ACC112 (cell line): ENCODE data around the gene GLS.

Experiments used
- H2AFZ ChIP-seq: fragments of 200-600 bp; sonication (generic); one replicate; pipeline ENCODE4 v1.6.0; 2017; ENCODE audit warnings: antibody characterized with exemption, low read length; ENCODE audit not compliant: unreplicated experiment
- H3K27ac ChIP-seq: fragments of 200-600 bp; sonication (generic); 2 replicates; pipeline ENCODE4 v1.5.1; 2014; ENCODE audit warnings: low read depth, mild to moderate bottlenecking, antibody characterized with exemption, low read length, moderate library complexity
- H3K27me3 ChIP-seq: fragments of 200-600 bp; sonication (generic); 2 replicates; pipeline ENCODE4 v1.6.1; 2014; ENCODE audit warnings: mild to moderate bottlenecking, antibody characterized with exemption, low read length, moderate library complexity, mixed read lengths; ENCODE audit not compliant: insufficient read depth
- H3K36me3 ChIP-seq: fragments of 200-600 bp; sonication (generic); 2 replicates; pipeline ENCODE4 v1.6.1; 2016; ENCODE audit warnings: mild to moderate bottlenecking, antibody characterized with exemption, low read length, moderate library complexity, mixed read lengths; ENCODE audit not compliant: insufficient read depth
- H3K4me1 ChIP-seq: fragments of 200-600 bp; sonication (generic); one replicate; pipeline ENCODE4 v1.6.1; 2016; ENCODE audit warnings: low read length, mixed read lengths; ENCODE audit not compliant: insufficient read depth, unreplicated experiment, control insufficient read depth
- H3K4me3 ChIP-seq: fragments of 200-600 bp; sonication (generic); 2 replicates; pipeline ENCODE4 v1.5.1; 2014; ENCODE audit warnings: mild to moderate bottlenecking, low read depth, low read length
- H3K79me2 ChIP-seq: fragments of 200-600 bp; sonication (generic); one replicate; pipeline ENCODE4 v1.6.0; 2016; ENCODE audit warnings: low read length; ENCODE audit not compliant: control insufficient read depth, unreplicated experiment, insufficient read depth

Gene GLS

DNA sequence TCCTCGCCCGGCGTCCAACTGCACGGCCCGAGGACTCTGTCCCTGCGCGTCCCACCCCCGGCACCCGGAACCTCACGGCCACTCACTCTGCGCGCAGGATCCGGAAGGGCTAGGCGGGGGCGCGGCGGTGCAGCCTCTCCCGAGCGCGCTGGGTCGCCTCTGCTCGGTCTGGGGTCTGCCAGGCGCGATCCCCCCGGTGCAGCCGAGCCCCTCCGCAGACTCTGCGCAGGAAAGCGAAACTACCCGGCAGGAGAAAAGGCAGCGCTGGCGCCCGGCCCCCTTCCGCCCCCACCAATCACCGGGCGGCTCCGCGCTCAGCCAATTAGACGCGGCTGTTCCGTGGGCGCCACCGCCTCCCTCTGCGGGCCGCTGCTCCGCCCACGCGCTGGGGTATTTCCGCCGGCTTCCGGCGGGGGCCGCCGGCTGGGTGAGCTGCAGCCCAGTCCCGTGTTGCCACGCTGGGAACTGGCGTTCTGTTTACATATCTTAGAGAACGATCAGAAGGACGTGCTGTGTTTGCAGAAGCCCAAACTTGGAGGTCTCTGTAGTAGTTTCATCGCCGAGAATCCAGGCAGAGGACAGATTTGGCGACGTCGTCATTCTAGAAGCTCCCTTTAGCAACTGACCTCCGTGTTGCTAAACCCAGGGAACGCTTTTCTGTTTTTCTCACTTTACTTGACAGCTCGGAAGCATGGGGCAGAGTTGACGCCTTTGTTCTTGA lies 133.5 kb downstream of the GLS start, which contains the start of gene STAT1:
TSS of gene STAT1 (minus strand) at position 240 of the 721 bp plus-strand sequence. CDS start 4,168 bp downstream, outside the sequence.
- peak within 1 kb of the TSS; percentile 83 for H3K27ac ChIP-seq
- H3K36me3 ChIP-seq = peaks cover 36% of the 10 kb centered on the region
- H3K4me1 ChIP-seq = peaks cover 43% of the 10 kb centered on the region
- peaks cover 48% of the 10 kb centered on the region for H3K79me2 ChIP-seq
- H3K27me3 ChIP-seq = no peaks in the 10 kb centered on the region
- no peak within 1 kb of the TSS for H2AFZ ChIP-seq
- peak within 1 kb of the TSS; percentile 91 for H3K4me3 ChIP-seq

GRCh38 chr2:191014653-191015020 lies 134.0 kb downstream of the GLS start:
- Histone ChIP-seq H2AFZ (no peak overlapping the region), H3K27ac (peak overlapping the region; percentile 83), H3K79me2 (peaks cover 43% of the 10 kb centered on the region), H3K4me3 (peak overlapping the region; percentile 91), H3K27me3 (no peaks in the 10 kb centered on the region), H3K4me1 (peaks cover 48% of the 10 kb centered on the region), H3K36me3 (peaks cover 31% of the 10 kb centered on the region)
